Heart left ventricle (tissue), 16 donors: ENCODE data around the gene ST7. TPM values are rescaled to one million over a fixed set of nuclear protein-coding genes. Genes with fewer than 3 reads are reported as not detected.

Experiments used
- ATAC-seq, 4 donors: fragments of 200-7000 bp; cut with Tn5 transposase; one replicate each; pipeline ENCODE4 v1.9.1; 2020 to 2022; ENCODE audit warnings: moderate library complexity in 4 of 4, mild to moderate bottlenecking in 3 of 4, moderate number of reproducible peaks in 1 of 4
- DNase-seq, 5 donors: peaks; one replicate each; pipeline ENCODE4 v3.0.0-alpha.2; 2020
- H3K27ac ChIP-seq, 12 donors: fragments of 200-600 bp; sonication (generic) in 4 of 12; one replicate each; pipeline versions ENCODE4 v1.5.0 to v1.8.0; 2016 to 2022; ENCODE audit warnings: mild to moderate bottlenecking in 2 of 12
- H3K27me3 ChIP-seq, 9 donors: fragments of 200-600 bp; sonication (generic) in 2 of 9; one replicate each; pipeline versions ENCODE4 v1.5.1 to v1.8.0; 2016 to 2022; ENCODE audit warnings: mild to moderate bottlenecking in 3 of 9
- H3K36me3 ChIP-seq, 9 donors: fragments of 200-600 bp; sonication (generic) in 2 of 9; one replicate each; pipeline versions ENCODE4 v1.5.0 to v1.8.0; 2018 to 2022; ENCODE audit warnings: mild to moderate bottlenecking in 2 of 9
- H3K4me1 ChIP-seq, 12 donors: fragments of 200-600 bp; sonication (generic) in 4 of 12; one replicate each; pipeline versions ENCODE4 v1.5.0 to v1.8.0; 2016 to 2022; ENCODE audit warnings: mild to moderate bottlenecking in 3 of 12
- H3K4me3 ChIP-seq, 12 donors: fragments of 200-600 bp; sonication (generic) in 4 of 12; one replicate each; pipeline versions ENCODE4 v1.5.0 to v1.8.0; 2017 to 2022; ENCODE audit warnings: mild to moderate bottlenecking in 9 of 12, moderate library complexity in 4 of 12
- H3K9me3 ChIP-seq, 12 donors: fragments of 200-600 bp; sonication (generic) in 4 of 12; one replicate each; pipeline versions ENCODE4 v1.5.0 to v1.8.0; 2016 to 2022; ENCODE audit warnings: mild to moderate bottlenecking in 1 of 12
- CTCF ChIP-seq, 12 donors: fragments of 200-600 bp; sonication (generic) in 4 of 12; IDR thresholded peaks; one replicate each; pipeline versions ENCODE4 v1.5.0 to v1.8.0; 2018 to 2022; ENCODE audit warnings: antibody characterized with exemption in 12 of 12, mild to moderate bottlenecking in 5 of 12
- POLR2A ChIP-seq, 2 donors: fragments of 450-650 bp; IDR thresholded peaks; one replicate each; pipeline ENCODE4 v1.6.1; 2017; ENCODE audit warnings: antibody characterized with exemption in 2 of 2, mild to moderate bottlenecking in 2 of 2, moderate library complexity in 2 of 2
- WGBS, 4 donors: extraction: QIAGEN DNeasy Blood & Tissue Kit in 2 of 4; methylation state at CpG; one replicate each; pipeline versions ENCODE4 v1.1.5 to v1.1.7; 2013 to 2018; 5-methylcytosine and 5-hydroxymethylcytosine counted together
- intact Hi-C, 10 donors: fragments of 100-400 bp; cut with DNase I; formaldehyde crosslinking; loops; one replicate each; pipeline versions ENCODE4 v1.11.1 to v1.14.2; 2022
- polyA plus RNA-seq, 2 donors: library from polyadenylated mRNA; stranded (reverse); fragments of 200-250 nt; gene quantifications; one replicate each; pipeline ENCODE4 v1.2.3, GENCODE V29; 2013
- total RNA-seq, 9 donors: library from RNA; depleted of rRNA in 2 of 9; stranded (reverse); fragments of >200 nt in 2 of 9; fragmentation: NEBNext Ultra II Directional in 3 of 9; extraction: Animal tissue kit (Norgen Biotek cat#: 25700) in 3 of 9; gene quantifications; one replicate each; pipeline versions ENCODE4 v1.1.0 to v1.2.4, GENCODE V29; 2016 to 2023
- donor health status: ischemic (EF 13 %, LVEDD 7.1; RV severe dilation, severe dysfunction).
- donor health status: healthy with polysubstance abuse.
- donor health status: DM: no; HTN: yes; CAD: no.
- donor health status: DM: no; HTN: no; CAD: no.
- donor health status: ischemic (EF 25% LVEDD 6.9; RV normal size, moderate dysfunction).
- donor health status: ischemic (EF 25% LVEDD 5.7; RV mildly dilated, moderate dysfunction).
- donor health status: healthy.
- donor health status: DM: yes; HTN: yes; CAD: no.
- donor health status: ischemic (EF 35%, LVEDD 5.7; RV mildly dilated, moderate dysfunction).
- donor health status: nonischemic (EF 11% LVEDD 7.7; RV severe dilation, severe dysfunction).
- donor health status: DM: yes; HTN: yes; CAD: no.
- donor health status: PGD.
- donor health status: ischemic (EF 29% LVEDD 5.4; RV normal size, mild dysfunction).
- donor health status: nonischemic (EF 23%, LVEDD 6.1; RV moderate dilation, normal function).

The ST7 gene
- total and polyA plus RNA-seq, 11 donors = 16.0 to 41.3 (median 25.5) TPM

GRCh38 chr7:117185124-117185523 lies 231.8 kb downstream of the ST7 start:
- Histone ChIP-seq H3K36me3 (peaks cover 0 to 11% (median 0%) of the 10 kb centered on the region in 9 donors), H3K4me3 (no peak overlapping the region), H3K4me1 (peaks cover 0 to 6% (median 0%) of the 10 kb centered on the region in 12 donors), H3K27ac (no peak overlapping the region), H3K27me3 (no peaks in the 10 kb centered on the region), H3K9me3 (no peaks in the 10 kb centered on the region)
- ATAC-seq = no peak
- WGBS, 4 donors = 92 to 97% (median 96%) methylated on average over 3 of the region's 3 CpGs
- intact Hi-C loops = no loop called here
- TF ChIP-seq POLR2A (IDR thresholded peaks at IDR 0.05) = no peak
- TF ChIP-seq CTCF (IDR thresholded peaks at IDR 0.05) = no peak
- DNase-seq = no peak

GRCh38 chr7:117186218-117187010 lies 233.1 kb downstream of the ST7 start:
- ATAC-seq (no peak), DNase-seq (no peak)
- H3K9me3 ChIP-seq = no peaks in the 10 kb centered on the region
- H3K4me3 ChIP-seq = no peak overlapping the region
- H3K4me1 ChIP-seq = peaks cover 0 to 6% (median 0%) of the 10 kb centered on the region in 12 donors
- H3K36me3 ChIP-seq = peaks cover 0 to 24% (median 0%) of the 10 kb centered on the region in 9 donors
- WGBS, 4 donors = 81 to 88% (median 86%) methylated on average over 7 of the region's 7 CpGs
- no peaks in the 10 kb centered on the region for H3K27me3 ChIP-seq
- H3K27ac ChIP-seq = no peak overlapping the region
- intact Hi-C loops = no loop called here
- TF ChIP-seq POLR2A (IDR thresholded peaks at IDR 0.05) (no peak), CTCF (IDR thresholded peaks at IDR 0.05) (no peak)

- Histone ChIP-seq H3K36me3 (peaks cover 0 to 27% (median 0%) of the 10 kb centered on the region in 9 donors), H3K4me1 (peaks cover 0 to 6% (median 0%) of the 10 kb centered on the region in 12 donors), H3K27ac (no peak overlapping the region), H3K4me3 (no peak overlapping the region), H3K9me3 (no peaks in the 10 kb centered on the region), H3K27me3 (no peaks in the 10 kb centered on the region)
- DNase-seq = no peak
- TF ChIP-seq CTCF (IDR thresholded peaks at IDR 0.05) = no peak
- ATAC-seq = no peak
- intact Hi-C loops = no loop called here
Measured at GRCh38 chr7:117188376-117188775, 235.1 kb downstream of the ST7 start.

GRCh38 chr7:117188949-117189592 lies 235.8 kb downstream of the ST7 start:
- Histone ChIP-seq H3K4me1 (peaks cover 0 to 6% (median 0%) of the 10 kb centered on the region in 12 donors), H3K36me3 (peaks cover 0 to 28% (median 0%) of the 10 kb centered on the region in 9 donors), H3K4me3 (no peak overlapping the region), H3K27me3 (no peaks in the 10 kb centered on the region), H3K9me3 (no peaks in the 10 kb centered on the region), H3K27ac (no peak overlapping the region)
- 92 to 95% (median 94%) methylated on average over 5 of the region's 5 CpGs for WGBS, 4 donors
- intact Hi-C loops = no loop called here
- TF ChIP-seq POLR2A (IDR thresholded peaks at IDR 0.05) = no peak
- no peak for TF ChIP-seq CTCF (IDR thresholded peaks at IDR 0.05)
- no peak for ATAC-seq
- no peak for DNase-seq
